Endothelial cell of umbilical vein (primary cell): ENCODE data around the gene DNAJC3. TPM values are rescaled to one million over a fixed set of nuclear protein-coding genes. Genes with fewer than 3 reads are reported as not detected.

Source experiments
- polyA plus RNA-seq, 4 experiments: library from polyadenylated mRNA; depleted of rRNA in 3 of 4; stranded (reverse) in 3 of 4; unstranded in 1 of 4; fragments of >200 nt; gene quantifications; 2 replicates each; pipeline versions ENCODE4 v1.2.1 to v1.2.3, GENCODE V29; 2011 to 2012; ENCODE audit warnings: missing spikeins in 1 of 4
- small RNA-seq: library from RNA; depleted of rRNA; stranded (forward); fragments of <200 nt; gene quantifications from one replicate; pipeline ENCODE3, GENCODE V24; 2012; ENCODE audit warnings: low replicate concordance, low read depth; ENCODE audit not compliant: insufficient read depth, insufficient read length
- total RNA-seq: library from RNA; stranded (reverse); gene quantifications from 2 replicates; pipeline ENCODE4 v1.2.3, GENCODE V29; 2021

DNAJC3 gene
- total and polyA plus RNA-seq, 2 donors (not counting 3 experiments of a cell fraction or from before 2014, with no cell fraction given), result 17.0 to 51.2 TPM

Small RNA genes within 50 kb of the gene (small RNA-seq; reads per million reads assigned to genes)
- gene HMGN1P24, result not detected

Other genes with a start within 250 kb of the DNAJC3 start
- gene CLDN10, start 124.4 kb upstream of the DNAJC3 start, total RNA-seq, result 0.49 TPM in 1 of 2 replicates, not detected in the other
- gene CLDN10, start 124.4 kb upstream of the DNAJC3 start, polyA plus RNA-seq, result 0.69 and 0.92 TPM in 2 replicates
- gene DZIP1, start 32.4 kb upstream of the DNAJC3 start, total RNA-seq, result 32.1 and 33.9 TPM in 2 replicates
- 8.6 and 9.0 TPM in 2 replicates for gene DZIP1, start 32.4 kb upstream of the DNAJC3 start, polyA plus RNA-seq